Eye (tissue), 1 donor: ENCODE results near the gene SLFN14.
"Not testable (repeated sequence)": the region's sequence is repeated elsewhere in the genome, so short reads cannot be mapped to it uniquely, and the experiment has no call there.

ENCODE experiments used
- DNase-seq: peaks from one replicate; pipeline ENCODE4 v3.0.0-alpha.2; 2015

Gene SLFN14

GRCh38 chr17:35519906-35520442 lies 40.6 kb downstream of the SLFN14 start:
- no peak for DNase-seq

GRCh38 chr17:35519439-35519838 lies 41.2 kb downstream of the SLFN14 start:
- DNase-seq = no peak

DNA sequence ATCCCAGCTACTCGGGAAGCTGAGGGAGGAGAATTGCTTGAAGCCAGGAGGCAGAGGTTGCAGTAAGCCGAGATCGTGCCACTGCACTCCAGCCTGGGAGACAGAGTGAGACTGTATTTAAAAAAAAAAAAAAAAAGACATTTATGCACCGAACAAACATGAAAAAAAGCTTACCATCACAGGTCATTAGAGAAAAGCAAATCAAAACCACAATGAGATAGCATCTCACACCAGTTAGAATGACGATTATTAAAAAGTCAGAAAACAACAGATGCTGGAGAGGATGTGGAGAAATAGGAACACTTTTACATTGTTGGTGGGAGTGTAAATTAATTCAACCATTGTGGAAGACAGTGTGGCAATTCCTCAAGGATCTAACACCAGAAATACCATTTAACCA lies 42.2 kb downstream of the SLFN14 start:
- DNase-seq = not testable (repeated sequence)

- DNase-seq = no peak
These were observed 45.6 kb downstream of the SLFN14 start for GRCh38 chr17:35515027-35515426.

DNA sequence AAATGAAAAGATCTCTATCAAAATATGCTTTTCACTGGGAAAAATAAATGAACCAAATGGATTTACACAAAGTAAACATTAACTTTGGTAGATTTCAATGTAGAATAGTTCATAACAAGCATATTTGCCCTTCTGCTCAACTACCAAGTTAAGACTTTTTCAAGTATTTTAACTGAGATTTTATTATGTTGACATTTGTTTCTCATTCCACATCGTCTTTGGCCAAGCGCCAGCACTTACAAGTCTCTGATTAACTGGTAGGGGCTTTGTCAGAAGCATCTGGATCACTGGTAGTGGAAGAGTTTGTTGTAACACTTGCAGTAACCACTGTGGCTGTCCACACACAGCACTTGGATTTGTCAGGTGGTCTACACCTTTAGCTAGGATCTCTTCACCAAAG lies 46.1 kb downstream of the SLFN14 start:
- no peak for DNase-seq
